HG03045 (cell line): ENCODE results near the gene MINAR2.

Experiments used
- ATAC-seq: cut with Tn5 transposase; IDR thresholded peaks from one replicate; pipeline ENCODE4 v1.9.1; 2021; ENCODE audit warnings: mild to moderate bottlenecking, moderate library complexity; ENCODE audit not compliant: unreplicated experiment

The MINAR2 gene

DNA sequence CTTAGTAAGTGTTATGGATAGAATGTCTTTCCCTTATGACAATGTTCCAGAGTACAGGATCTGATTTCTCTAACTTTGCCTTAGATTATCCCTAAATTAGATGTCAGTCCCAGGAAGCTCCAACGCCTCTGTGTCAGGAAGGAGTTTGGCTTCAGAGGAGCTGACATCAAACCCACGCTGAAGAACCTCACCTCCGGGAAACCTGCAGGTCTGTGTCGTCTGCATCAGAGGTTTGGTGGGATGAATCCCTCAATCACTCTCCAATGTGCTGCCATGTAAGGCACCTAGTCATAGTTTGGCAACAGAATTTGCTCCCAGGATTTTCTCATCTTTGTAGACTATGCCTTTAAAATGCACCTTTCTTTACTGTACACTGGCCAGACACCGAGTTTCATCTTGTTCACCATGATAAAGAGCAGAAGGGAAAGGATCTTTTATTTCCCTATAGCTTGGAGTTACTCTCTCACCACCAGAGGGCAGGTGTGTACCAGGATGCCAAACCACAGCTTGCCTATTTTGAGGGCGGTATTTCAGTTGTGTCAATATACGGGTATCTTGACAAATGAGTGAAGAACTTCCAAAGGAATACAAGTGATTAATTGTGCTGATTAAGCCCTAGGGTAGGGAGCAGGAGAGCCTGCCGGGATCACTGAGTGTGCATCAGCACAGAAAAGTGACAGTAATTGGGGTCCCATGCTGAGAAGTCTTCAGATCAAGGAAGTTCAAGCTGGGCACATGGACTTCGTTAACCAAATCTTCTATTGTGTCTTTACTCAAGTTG lies 23.4 kb downstream of the MINAR2 start:
- peak; percentile 69 for ATAC-seq

DNA sequence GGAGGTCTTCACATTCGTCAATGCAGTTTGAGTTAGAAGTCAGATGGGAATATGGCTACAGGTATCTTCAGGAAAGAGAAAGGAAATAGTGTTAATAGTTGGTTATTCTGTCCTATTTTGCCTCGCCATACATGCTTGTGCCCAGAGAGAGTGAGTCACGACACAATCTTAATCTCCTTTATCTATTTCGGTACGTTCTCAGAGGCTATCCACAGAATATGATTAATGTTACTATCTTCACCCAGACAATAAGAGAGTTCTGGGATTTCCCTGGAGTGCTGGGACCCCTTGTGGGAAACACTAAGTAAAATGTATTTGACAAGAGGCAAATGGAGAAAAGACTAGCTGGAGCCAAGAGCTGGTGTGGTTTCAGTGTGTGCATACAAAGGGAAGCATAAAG lies 25.5 kb downstream of the MINAR2 start:
- ATAC-seq, result no peak

DNA sequence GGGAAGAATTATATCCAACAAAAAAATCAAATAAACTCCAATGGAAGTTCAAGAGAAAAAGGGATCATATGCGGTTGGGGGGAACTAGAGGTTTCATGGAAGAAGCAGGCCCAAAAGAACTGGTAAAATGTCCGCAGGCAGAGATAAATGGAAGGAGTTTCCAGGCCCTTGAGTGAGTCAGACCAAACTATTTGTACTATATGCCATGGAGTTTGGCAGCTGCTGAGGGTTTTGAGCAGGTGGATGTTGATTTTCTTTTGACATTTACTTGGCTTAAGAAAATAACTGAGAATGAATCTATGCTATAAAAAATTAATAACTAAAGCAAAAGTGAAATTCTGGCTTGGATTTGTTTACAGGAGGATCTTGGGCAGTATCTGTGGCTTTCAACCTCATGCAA lies 33.7 kb downstream of the MINAR2 start:
- no peak for ATAC-seq

- no peak for ATAC-seq
These were observed 55.5 kb downstream of the MINAR2 start for GRCh38 chr5:129803403-129803802.

DNA sequence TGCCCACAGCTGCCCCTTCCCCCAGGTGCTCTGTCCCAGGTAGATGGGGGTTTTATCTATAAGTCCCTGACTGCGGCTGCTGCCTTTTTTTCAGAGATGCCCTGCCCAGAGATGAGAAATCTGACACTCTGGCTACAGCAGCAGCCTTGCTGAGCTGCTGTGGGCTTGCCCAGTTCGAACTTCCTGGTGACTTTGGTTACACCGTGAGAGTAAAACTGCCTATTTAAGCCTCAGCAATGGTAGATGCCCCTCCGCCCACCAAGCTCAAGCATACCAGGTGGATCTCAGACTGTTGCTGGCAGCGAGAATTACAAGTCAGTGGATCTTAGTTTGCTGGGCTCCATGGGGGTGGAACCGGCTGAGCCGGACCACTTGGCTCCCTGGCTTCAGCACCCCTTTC lies 56.8 kb downstream of the MINAR2 start:
- ATAC-seq, result no peak

DNA sequence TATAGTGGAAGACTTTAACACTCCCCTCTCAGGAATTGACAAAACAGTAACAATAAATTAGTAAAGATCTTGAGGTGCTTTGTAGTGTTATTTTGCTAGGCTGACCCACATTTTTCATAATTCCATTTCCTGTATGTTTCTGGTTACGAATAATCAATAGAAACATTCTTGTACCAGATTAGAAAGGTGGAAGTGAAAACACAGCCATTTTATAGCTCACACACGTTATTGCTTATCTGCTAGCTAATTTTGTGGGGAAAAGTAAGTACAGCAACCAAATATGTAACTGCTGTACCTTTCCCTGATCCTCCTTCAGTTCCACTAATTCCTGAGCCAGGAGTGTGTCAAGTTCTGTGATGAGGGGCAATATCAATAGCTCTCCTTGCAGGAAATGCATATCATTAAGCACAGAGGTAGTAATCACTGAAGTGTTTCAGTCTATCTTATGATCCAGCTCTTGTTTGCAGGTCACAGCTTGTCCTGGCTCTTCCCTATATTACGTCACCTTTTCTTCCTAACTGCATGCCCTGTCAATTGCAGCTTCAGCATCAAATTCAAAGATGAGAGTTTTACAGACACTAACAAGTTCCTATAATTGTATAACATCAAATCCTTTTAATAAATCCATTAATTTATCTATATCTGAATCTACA lies 59.4 kb downstream of the MINAR2 start:
- no peak for ATAC-seq
